PFSK-1 (cell line): ENCODE results near the gene DKC1.

Experiments used
- POLR2AphosphoS5 ChIP-seq: IDR thresholded peaks from 2 replicates; pipeline ENCODE4 v1.6.1; 2012; ENCODE audit warnings: low read depth, mild to moderate bottlenecking, control low read depth, low read length, moderate library complexity
- REST ChIP-seq, 2 experiments: IDR thresholded peaks; 2 replicates each; pipeline versions ENCODE4 v1.6.1 to v1.8.0; 2011 to 2012; ENCODE audit warnings: low read depth in 2 of 2, low read length in 2 of 2, control low read depth in 1 of 2, inconsistent platforms in 1 of 2, mild to moderate bottlenecking in 1 of 2, moderate library complexity in 1 of 2; ENCODE audit not compliant: insufficient read depth in 1 of 2
- SIN3A ChIP-seq: IDR thresholded peaks from 2 replicates; pipeline ENCODE4 v1.6.1; 2012; ENCODE audit warnings: mild to moderate bottlenecking, low read length, moderate library complexity, borderline replicate concordance; ENCODE audit not compliant: insufficient read depth
- TAF1 ChIP-seq: IDR thresholded peaks from 2 replicates; pipeline ENCODE4 v1.6.1; 2012; ENCODE audit warnings: low read length, control low read depth, borderline replicate concordance; ENCODE audit not compliant: insufficient read depth

- TF ChIP-seq SIN3A = no peak
- TF ChIP-seq REST (IDR thresholded peaks at IDR 0.05; ENCODE audit: insufficient read depth in 1 of 2, low read depth in 2 of 2, low read length in 2 of 2) = no peak
- no peak for TF ChIP-seq TAF1
- no peak for TF ChIP-seq POLR2AphosphoS5
Observed at GRCh38 chrX:154799556-154800348, 37.1 kb downstream of the DKC1 start.
